NK-92 treated with Interleukin-12 subunit alpha and Interleukin-12 subunit beta, amount 100 ng/mL, for 24 hours (cell line): Measurements from ENCODE around the gene TMEM115.

Experiments
- DNase-seq: peaks from one replicate; lab custom pipeline; 2025; lab: John Stamatoyannopoulos, UW

Gene TMEM115, protein sequence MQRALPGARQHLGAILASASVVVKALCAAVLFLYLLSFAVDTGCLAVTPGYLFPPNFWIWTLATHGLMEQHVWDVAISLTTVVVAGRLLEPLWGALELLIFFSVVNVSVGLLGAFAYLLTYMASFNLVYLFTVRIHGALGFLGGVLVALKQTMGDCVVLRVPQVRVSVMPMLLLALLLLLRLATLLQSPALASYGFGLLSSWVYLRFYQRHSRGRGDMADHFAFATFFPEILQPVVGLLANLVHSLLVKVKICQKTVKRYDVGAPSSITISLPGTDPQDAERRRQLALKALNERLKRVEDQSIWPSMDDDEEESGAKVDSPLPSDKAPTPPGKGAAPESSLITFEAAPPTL

DNA sequence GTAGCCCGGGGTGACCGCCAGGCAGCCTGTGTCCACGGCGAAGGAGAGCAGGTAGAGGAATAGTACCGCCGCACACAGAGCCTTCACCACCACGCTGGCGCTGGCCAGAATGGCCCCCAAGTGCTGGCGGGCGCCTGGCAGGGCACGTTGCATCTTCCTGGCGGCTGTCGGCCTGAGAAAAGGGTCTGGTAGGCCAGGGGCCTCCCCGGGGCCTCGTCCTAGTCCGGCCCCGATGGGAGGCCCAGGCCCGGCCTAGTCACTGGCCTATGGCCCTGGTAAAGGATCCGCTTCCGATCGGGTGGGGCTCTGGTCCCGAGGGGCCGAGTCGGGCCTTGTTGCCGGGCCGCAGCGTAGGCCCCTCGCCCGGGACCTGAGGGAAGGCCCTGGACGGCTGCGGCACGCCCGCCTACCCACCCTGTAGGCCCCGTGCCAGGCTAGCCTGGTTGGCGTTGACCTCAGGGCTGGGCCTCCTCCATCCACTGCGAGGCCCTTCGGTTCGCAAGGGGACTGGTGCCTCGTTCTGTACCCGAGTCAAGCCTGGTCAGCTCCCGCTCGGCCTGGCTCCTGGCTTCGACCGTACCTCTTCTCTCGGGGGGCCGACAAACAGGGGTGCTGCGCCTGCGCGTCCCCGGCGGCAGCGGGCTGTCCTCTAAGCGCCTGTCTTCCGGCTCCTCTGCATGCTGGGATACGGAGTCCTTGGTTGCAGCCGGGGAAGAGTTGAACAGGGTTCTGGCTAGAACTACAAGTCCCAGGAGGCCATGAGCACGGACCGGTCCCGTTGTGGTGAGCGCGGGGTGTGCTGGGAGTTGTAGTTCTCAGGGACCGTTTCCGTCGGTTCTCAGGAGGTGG lies at the start of gene TMEM115:
TSS of gene TMEM115 (minus strand) at position 611 of the 849 bp plus-strand sequence. CDS start at position 153, 458 bp downstream.
- DNase-seq: peak; percentile 93

DNA sequence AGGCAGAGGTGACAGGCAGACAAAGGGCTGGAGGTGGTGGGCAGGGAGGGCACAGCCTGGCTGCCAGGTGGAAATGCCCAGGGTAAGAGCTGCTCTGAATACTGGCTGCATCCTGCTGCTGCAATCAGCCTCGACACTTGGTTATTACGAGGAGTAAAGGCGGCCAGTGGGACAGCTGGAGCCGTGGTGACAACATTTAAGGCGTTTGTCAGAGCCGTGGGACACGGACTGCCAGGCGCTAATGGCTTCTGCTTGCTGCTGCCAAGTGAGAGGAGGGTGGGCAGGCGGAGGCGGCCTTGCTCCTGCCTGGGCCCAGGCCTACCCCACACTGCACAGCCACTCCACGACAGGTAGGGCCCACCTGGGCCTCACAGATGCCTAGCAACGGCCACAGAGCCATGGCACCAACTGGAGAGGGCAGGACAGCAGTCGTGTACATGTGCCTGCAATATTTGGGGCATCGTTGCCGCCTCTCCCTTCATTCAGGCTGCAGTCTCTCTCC lies 49.2 kb upstream of the TMEM115 start:
- no peak for DNase-seq

DNA sequence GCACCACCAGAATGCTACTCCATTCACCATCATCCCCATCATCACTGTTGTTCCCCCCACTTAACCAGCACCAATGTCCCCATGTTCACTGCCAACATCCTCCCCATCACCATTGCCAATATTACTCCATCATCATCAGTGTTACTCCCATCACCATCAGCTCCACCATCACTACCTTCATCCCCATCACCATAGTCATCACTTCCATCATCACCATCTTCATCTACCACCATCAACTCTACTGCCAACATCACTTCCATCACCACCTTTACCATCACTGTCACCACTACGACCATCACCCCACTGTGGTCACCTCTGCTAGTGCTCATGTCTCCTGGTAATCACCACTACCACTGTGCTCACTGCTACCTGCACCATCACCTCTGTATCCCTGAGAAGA lies 47.2 kb upstream of the TMEM115 start:
- no peak for DNase-seq

- no peak for DNase-seq
These were observed 45.9 kb upstream of the TMEM115 start for GRCh38 chr3:50405249-50405648.

GRCh38 chr3:50401978-50402595 lies 42.8 kb upstream of the TMEM115 start:
- no peak for DNase-seq

- DNase-seq: no peak
These were observed 37.2 kb upstream of the TMEM115 start for GRCh38 chr3:50396502-50396901.

- DNase-seq: no peak
These were observed 35.9 kb upstream of the TMEM115 start for GRCh38 chr3:50395070-50395860.

DNA sequence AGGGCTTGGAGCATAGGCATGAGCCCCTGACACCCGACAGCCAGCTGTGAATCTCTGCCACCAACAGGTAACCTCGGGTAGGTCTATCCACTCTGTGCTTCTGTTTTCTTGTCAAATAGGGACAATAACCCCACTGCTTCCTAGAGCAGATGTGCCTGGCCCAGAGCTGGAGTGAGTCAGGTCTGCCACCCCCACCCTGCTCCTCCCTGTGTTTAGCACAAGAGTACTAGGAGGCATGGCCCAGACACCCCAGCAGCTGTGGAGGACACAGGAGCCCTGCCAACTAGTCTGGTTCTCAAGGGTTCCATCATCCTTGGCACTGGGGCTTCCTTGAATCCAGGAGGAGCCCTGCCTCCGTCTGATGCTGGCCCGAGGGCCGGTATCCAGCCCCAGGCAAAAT lies 33.7 kb upstream of the TMEM115 start:
- DNase-seq: no peak

GRCh38 chr3:50392101-50392715 lies 32.9 kb upstream of the TMEM115 start:
- no peak for DNase-seq

DNA sequence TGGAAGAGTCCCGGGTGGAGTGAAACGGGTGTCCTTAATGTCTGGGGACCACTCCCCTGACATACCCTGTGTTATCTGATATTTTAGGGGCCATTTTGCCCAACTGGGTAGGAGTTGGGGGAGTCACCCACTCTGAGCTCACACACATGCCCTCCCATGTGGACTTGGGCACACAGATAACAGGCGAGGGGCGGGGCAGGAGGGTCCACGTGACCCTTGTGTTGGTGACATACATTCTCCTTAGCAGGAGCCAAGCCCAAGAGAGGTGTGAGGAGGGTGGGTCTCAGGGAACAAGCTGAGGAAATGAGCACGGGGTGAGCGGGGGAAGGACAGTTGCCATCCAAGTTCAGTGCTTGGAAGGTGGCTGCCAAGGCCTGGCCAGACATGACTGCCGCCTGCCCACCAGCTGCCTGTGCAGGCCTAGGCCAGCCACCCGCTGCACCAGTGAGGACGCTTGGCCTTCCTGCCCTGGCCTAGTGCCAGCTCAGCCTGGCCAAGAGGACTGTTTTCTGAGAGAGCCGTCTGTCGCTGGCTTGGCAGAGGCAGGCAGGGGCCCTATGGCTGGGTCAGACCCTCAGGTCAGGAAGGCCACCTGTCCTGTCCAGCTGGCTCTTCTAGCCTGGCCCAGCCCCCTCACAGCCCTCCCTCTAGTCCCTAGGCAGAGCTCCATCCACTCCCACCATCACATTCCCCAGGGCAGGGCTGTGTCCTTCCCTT lies 31.3 kb upstream of the TMEM115 start:
- no peak for DNase-seq

DNA sequence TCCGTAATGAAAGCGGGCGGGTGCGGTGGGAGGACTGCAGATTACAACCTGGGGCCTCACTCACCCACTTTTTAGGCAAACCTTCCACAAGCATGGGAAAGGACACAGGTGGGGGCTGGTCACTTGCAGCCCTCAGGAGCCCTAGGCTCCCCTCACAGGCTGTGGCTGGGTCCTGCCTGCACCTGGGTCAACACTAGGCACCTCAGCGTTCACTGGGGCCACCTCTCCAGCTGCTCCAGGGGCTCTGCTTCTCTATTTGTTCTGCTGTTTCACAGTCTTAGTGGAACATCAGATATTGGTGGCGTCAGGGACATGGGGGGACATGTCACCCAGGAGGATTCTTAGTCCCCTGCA lies 30.1 kb upstream of the TMEM115 start:
- DNase-seq: no peak

GRCh38 chr3:50388720-50389413 lies 29.5 kb upstream of the TMEM115 start:
- DNase-seq: no peak

DNA sequence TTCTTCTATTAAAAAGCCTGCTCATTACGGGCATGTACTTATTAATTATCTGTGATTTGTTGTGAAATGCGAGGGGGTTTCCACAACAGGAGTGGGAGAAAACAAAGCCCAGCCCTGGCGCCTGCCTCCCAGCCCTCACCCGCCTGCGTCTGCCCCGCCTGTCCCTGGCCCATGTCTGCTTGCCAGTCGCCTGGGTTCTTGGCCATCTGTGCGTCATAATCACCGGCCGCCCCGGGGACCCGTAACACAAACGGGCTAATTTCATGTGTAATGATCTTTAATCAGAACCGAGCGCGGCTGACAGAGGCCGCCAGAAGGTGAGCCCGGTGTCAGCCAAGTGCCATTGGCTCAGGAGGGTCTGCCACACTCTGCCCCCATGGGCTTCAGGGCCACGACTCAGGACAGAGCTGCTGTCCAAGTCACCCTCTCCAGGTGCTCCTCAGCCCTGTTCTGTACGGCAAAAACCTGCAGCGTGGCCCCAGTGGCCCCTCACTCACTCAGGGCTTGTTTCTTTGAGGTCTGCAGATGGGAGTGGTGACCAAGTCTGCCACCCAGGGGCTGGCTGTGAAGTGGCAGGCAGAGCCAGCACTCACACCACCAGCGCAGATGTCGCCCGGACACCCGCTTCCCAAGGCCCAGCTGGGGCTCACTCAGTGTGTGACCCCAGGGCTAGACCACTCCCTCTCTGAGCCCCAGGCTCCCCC lies 28.8 kb upstream of the TMEM115 start:
- no peak for DNase-seq

GRCh38 chr3:50385754-50386153 lies 26.4 kb upstream of the TMEM115 start:
- DNase-seq: no peak

DNA sequence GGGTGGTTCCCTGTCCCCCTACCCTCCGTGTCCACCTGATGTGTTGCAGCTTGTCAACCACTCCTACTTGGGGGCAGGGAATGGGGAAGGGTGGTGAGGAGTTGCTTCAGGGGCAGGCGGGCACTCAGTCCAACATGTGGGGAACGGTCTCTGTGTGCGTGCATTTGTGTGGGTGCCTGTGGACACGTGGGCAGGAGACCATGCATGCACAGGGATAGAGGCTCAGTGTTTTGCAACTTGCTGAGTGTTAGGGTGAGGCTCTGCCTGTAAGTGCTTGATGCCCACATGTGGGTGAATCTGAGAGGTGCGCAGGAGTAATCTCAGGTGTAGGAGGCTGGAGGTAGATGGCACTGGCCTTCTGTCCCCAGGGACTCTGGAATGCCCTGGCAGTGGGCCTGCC lies 24.4 kb upstream of the TMEM115 start:
- DNase-seq: no peak

DNA sequence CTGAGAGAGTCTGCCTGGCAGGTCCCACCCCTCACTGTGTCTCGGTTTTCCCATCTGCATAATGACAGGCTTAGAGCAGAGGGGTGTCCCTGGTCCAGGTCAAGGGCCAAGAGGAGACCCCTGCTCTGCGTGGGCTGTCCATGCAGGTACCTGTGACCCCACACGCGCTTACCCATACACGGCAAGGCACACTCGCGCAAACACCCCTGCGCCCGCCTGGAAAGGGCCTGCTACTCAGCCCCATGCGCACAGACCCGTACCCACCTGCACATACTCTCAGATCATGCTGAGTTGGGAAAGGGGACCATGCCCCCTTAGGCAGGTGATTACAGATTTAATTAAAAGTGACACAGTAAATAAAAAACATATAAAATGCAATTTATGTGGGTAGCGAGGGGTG lies 23.4 kb upstream of the TMEM115 start:
- DNase-seq: no peak

- DNase-seq: no peak
These were observed 22.1 kb upstream of the TMEM115 start for GRCh38 chr3:50381383-50381782.

GRCh38 chr3:50380405-50381085 lies 21.2 kb upstream of the TMEM115 start:
- DNase-seq: no peak

- no peak for DNase-seq
These were observed 19.4 kb upstream of the TMEM115 start for GRCh38 chr3:50378757-50379156.
